ENCODE data around the gene PRTN3. TPM values are rescaled to one million over a fixed set of nuclear protein-coding genes. Genes with fewer than 3 reads are reported as not detected.

The PRTN3 gene
- total RNA-seq, 6 experiments from 2014 or later = 2.3 to 2.9 TPM; not detected in 4

- Histone ChIP-seq H3K9me3 (no peaks in the 10 kb centered on the region), H3K27me3 (no peaks in the 10 kb centered on the region), H3K27ac (no peak overlapping the region), H3K4me3 (no peak overlapping the region), H3K36me3 (peaks cover 0 to 27% (median 2%) of the 10 kb centered on the region in 4 donors), H3K4me1 (no peaks in the 10 kb centered on the region)
- no peak for ATAC-seq
- 90% methylated on average over 6 of the region's 28 CpGs for WGBS (ENCODE audit: insufficient coverage, low coverage, low lambda C conversion rate, missing lambda C conversion rate)
- TF ChIP-seq CTCF (IDR thresholded peaks at IDR 0.05) = no peak
- no peak for TF ChIP-seq POLR2A (IDR thresholded peaks at IDR 0.05)
- intact Hi-C loops (cut with DNase I) = no loop called here
- DNase-seq = no peak
Observed at GRCh38 chr19:870963-871401, 30.2 kb downstream of the PRTN3 start.

GRCh38 chr19:871446-872265 is 30.9 kb downstream of the PRTN3 start:
- no peaks in the 10 kb centered on the region for H3K27me3 ChIP-seq
- no peak for ATAC-seq
- 87% methylated on average over 17 of the region's 33 CpGs for WGBS (ENCODE audit: insufficient coverage, low coverage, low lambda C conversion rate, missing lambda C conversion rate)
- intact Hi-C loops (cut with DNase I) = no loop called here
- H3K27ac ChIP-seq = no peak overlapping the region
- H3K9me3 ChIP-seq = no peaks in the 10 kb centered on the region
- H3K4me1 ChIP-seq = no peaks in the 10 kb centered on the region
- H3K36me3 ChIP-seq = peaks cover 0 to 27% (median 2%) of the 10 kb centered on the region in 4 donors
- DNase-seq = no peak
- TF ChIP-seq POLR2A (IDR thresholded peaks at IDR 0.05) (no peak), CTCF (IDR thresholded peaks at IDR 0.05) (no peak)
- H3K4me3 ChIP-seq = no peak overlapping the region

GRCh38 chr19:872266-872951 is 31.6 kb downstream of the PRTN3 start:
- Histone ChIP-seq H3K4me1 (no peaks in the 10 kb centered on the region), H3K36me3 (peaks cover 0 to 27% (median 2%) of the 10 kb centered on the region in 4 donors), H3K27me3 (no peaks in the 10 kb centered on the region), H3K9me3 (no peaks in the 10 kb centered on the region), H3K27ac (no peak overlapping the region), H3K4me3 (no peak overlapping the region)
- intact Hi-C loops (cut with DNase I) = no loop called here
- TF ChIP-seq POLR2A (IDR thresholded peaks at IDR 0.05) (no peak), CTCF (IDR thresholded peaks at IDR 0.05) (no peak)
- ATAC-seq (peak in 3 of 4 donors; percentile 12 to 39 (median 34)), DNase-seq (peak in 1 of 3 donors; percentile 31)
- 86% methylated on average over 9 of the region's 27 CpGs for WGBS (ENCODE audit: insufficient coverage, low coverage, low lambda C conversion rate, missing lambda C conversion rate)

GRCh38 chr19:873084-873483 is 32.3 kb downstream of the PRTN3 start:
- H3K27me3 ChIP-seq = no peaks in the 10 kb centered on the region
- intact Hi-C loops (cut with DNase I) = no loop called here
- H3K4me3 ChIP-seq = no peak overlapping the region
- TF ChIP-seq CTCF (IDR thresholded peaks at IDR 0.05) = no peak
- TF ChIP-seq POLR2A (IDR thresholded peaks at IDR 0.05) = no peak
- H3K4me1 ChIP-seq = no peaks in the 10 kb centered on the region
- no peak overlapping the region for H3K27ac ChIP-seq
- H3K36me3 ChIP-seq = peaks cover 0 to 22% (median 2%) of the 10 kb centered on the region in 4 donors
- ATAC-seq = peak in 1 of 4 donors; percentile 41
- no peak for DNase-seq
- H3K9me3 ChIP-seq = no peaks in the 10 kb centered on the region
- 100% methylated on average over 2 of the region's 13 CpGs for WGBS (ENCODE audit: insufficient coverage, low coverage, low lambda C conversion rate, missing lambda C conversion rate)
